HEK293 (cell line): Measurements from ENCODE around the gene TBC1D30.

Source experiments
- CTCF ChIA-PET: fragments of 350-600 bp; formaldehyde crosslinking; extraction: SDS; loops from one replicate; lab custom pipeline; 2021; ENCODE audit warnings: antibody characterized with exemption; lab: Yijun Ruan, JAX
- POLR2A ChIA-PET: fragments of 300-600 bp; formaldehyde crosslinking; extraction: SDS; loops from one replicate; lab custom pipeline; 2020; ENCODE audit warnings: antibody characterized with exemption, inconsistent platforms; lab: Yijun Ruan, JAX
- H3K27ac ChIP-seq: fragments of 200-500 bp; sonication (Bioruptor generic); 2 replicates; pipeline ENCODE4 v1.5.1; 2014; ENCODE audit warnings: low read depth, low read length, control low read depth, inconsistent platforms; ENCODE audit errors: extremely low read depth
- H3K36me3 ChIP-seq, 2 experiments: fragments of 200-500 bp in 1 of 2; sonication (Bioruptor generic) in 1 of 2; 1 replicate in 1 of 2; 2 replicates in 1 of 2; pipeline ENCODE4 v1.5.1; 2014 to 2017; ENCODE audit warnings: inconsistent platforms in 2 of 2, low read length in 2 of 2; ENCODE audit not compliant: control insufficient read depth in 2 of 2, insufficient read depth in 1 of 2
- H3K4me1 ChIP-seq: fragments of 200-500 bp; sonication (Bioruptor generic); 2 replicates; pipeline ENCODE4 v1.5.1; 2014; ENCODE audit warnings: mild to moderate bottlenecking, low read length, inconsistent platforms; ENCODE audit not compliant: control insufficient read depth, insufficient read depth
- H3K4me3 ChIP-seq: 2 replicates; pipeline ENCODE4 v1.5.1; 2011; ENCODE audit warnings: low read depth, mild to moderate bottlenecking, control low read depth, low read length, moderate library complexity
- H3K9me3 ChIP-seq: fragments of 200-500 bp; sonication (Bioruptor generic); 2 replicates; pipeline ENCODE4 v1.5.1; 2014; ENCODE audit warnings: low read depth, low read length, inconsistent platforms; ENCODE audit not compliant: control insufficient read depth, insufficient read depth
- ATF2 ChIP-seq: fragments of 450-650 bp; formaldehyde crosslinking; IDR thresholded peaks from 2 replicates; pipeline ENCODE4 v1.5.1; 2016; ENCODE audit warnings: missing biosample characterization, missing genetic modification characterization, low read depth
- HIC1 ChIP-seq: fragments of 450-650 bp; formaldehyde crosslinking; IDR thresholded peaks from 2 replicates; pipeline ENCODE4 v1.5.1; 2016; ENCODE audit warnings: missing biosample characterization, missing genetic modification characterization
- IKZF3 ChIP-seq: fragments of 450-650 bp; IDR thresholded peaks from 2 replicates; pipeline ENCODE4 v1.5.0; 2018; ENCODE audit warnings: missing biosample characterization, mild to moderate bottlenecking, missing genetic modification characterization, moderate library complexity
- REPIN1 ChIP-seq: fragments of 450-650 bp; formaldehyde crosslinking; IDR thresholded peaks from 2 replicates; pipeline ENCODE4 v1.5.1; 2017; ENCODE audit warnings: missing biosample characterization, missing genetic modification characterization, low read depth
- SALL2 ChIP-seq: fragments of 450-650 bp; formaldehyde crosslinking; IDR thresholded peaks from 2 replicates; pipeline ENCODE4 v1.5.0; 2017; ENCODE audit warnings: missing biosample characterization, mild to moderate bottlenecking, missing genetic modification characterization, borderline replicate concordance
- TRIM28 ChIP-seq: IDR thresholded peaks from 2 replicates; pipeline ENCODE4 v1.6.1; 2011; ENCODE audit warnings: low read length, control low read depth, borderline replicate concordance
- ZIC2 ChIP-seq: fragments of 450-650 bp; formaldehyde crosslinking; IDR thresholded peaks from 2 replicates; pipeline ENCODE4 v1.5.1; 2016; ENCODE audit warnings: missing biosample characterization, missing genetic modification characterization
- ZNF16 ChIP-seq: fragments of 450-650 bp; formaldehyde crosslinking; IDR thresholded peaks from 2 replicates; pipeline ENCODE4 v1.5.1; 2016; ENCODE audit warnings: low read depth, missing biosample characterization, missing genetic modification characterization
- ZNF211 ChIP-seq: fragments of 450-650 bp; formaldehyde crosslinking; IDR thresholded peaks from 2 replicates; pipeline ENCODE4 v1.5.1; 2016; ENCODE audit warnings: low read depth, missing biosample characterization, missing genetic modification characterization
- ZNF354C ChIP-seq: fragments of 450-650 bp; formaldehyde crosslinking; IDR thresholded peaks from 2 replicates; pipeline ENCODE4 v1.5.1; 2016; ENCODE audit warnings: missing biosample characterization, missing genetic modification characterization, low read depth, borderline replicate concordance
- ZNF433 ChIP-seq: fragments of 450-650 bp; formaldehyde crosslinking; IDR thresholded peaks from 2 replicates; pipeline ENCODE4 v1.5.1; 2016; ENCODE audit warnings: missing biosample characterization, missing genetic modification characterization, low read depth
- ZNF521 ChIP-seq: fragments of 450-650 bp; formaldehyde crosslinking; IDR thresholded peaks from 2 replicates; pipeline ENCODE4 v1.5.1; 2017; ENCODE audit warnings: missing biosample characterization, mild to moderate bottlenecking, missing genetic modification characterization
- ZNF600 ChIP-seq: fragments of 450-650 bp; formaldehyde crosslinking; IDR thresholded peaks from 2 replicates; pipeline ENCODE4 v1.5.1; 2016; ENCODE audit warnings: missing biosample characterization, missing genetic modification characterization
- ZNF704 ChIP-seq: fragments of 450-650 bp; formaldehyde crosslinking; IDR thresholded peaks from 2 replicates; pipeline ENCODE4 v1.5.1; 2016; ENCODE audit warnings: missing biosample characterization, missing genetic modification characterization
- ZNF837 ChIP-seq: fragments of 450-650 bp; formaldehyde crosslinking; IDR thresholded peaks from 2 replicates; pipeline ENCODE4 v1.5.1; 2016; ENCODE audit warnings: missing biosample characterization, missing genetic modification characterization
- ZNF843 ChIP-seq: fragments of 450-650 bp; formaldehyde crosslinking; IDR thresholded peaks from 2 replicates; pipeline ENCODE4 v1.5.1; 2016; ENCODE audit warnings: missing biosample characterization, missing genetic modification characterization
- ZSCAN30 ChIP-seq: fragments of 450-650 bp; IDR thresholded peaks from 2 replicates; pipeline ENCODE4 v1.5.1; 2018; ENCODE audit warnings: missing biosample characterization, mild to moderate bottlenecking, missing genetic modification characterization, moderate library complexity
- TF ChIP-seq, protein P1 (sequence below): fragments of 450-650 bp; formaldehyde crosslinking; IDR thresholded peaks from 2 replicates; pipeline ENCODE4 v1.5.1; 2016; ENCODE audit warnings: missing biosample characterization, missing genetic modification characterization

TBC1D30 gene

DNA sequence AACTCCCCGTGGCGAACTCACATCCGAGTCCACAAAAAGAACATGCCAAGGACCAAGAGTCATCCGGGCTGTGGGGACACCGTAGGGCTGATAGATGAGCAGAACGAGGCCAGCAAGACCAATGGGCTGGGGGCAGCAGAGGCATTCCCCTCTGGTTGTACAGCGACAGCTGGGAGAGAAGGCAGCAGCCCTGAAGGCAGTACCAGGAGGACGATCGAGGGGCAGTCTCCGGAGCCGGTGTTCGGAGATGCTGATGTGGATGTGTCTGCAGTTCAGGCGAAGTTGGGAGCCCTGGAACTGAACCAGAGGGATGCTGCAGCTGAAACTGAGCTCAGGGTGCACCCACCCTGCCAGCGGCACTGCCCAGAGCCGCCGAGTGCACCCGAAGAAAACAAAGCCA lies 50.7 kb downstream of the TBC1D30 start (continued):
- TF ChIP-seq ZNF354C (tag by site-specific recombination): no peak
- TF ChIP-seq REPIN1: no peak
- no peak for TF ChIP-seq ZNF211 (tag by site-specific recombination)
- no peak for TF ChIP-seq ZNF704 (tag by site-specific recombination)
- no peak for TF ChIP-seq ZNF600
- no peak for TF ChIP-seq ZNF16 (tag by site-specific recombination)
- TF ChIP-seq, protein P1, sequence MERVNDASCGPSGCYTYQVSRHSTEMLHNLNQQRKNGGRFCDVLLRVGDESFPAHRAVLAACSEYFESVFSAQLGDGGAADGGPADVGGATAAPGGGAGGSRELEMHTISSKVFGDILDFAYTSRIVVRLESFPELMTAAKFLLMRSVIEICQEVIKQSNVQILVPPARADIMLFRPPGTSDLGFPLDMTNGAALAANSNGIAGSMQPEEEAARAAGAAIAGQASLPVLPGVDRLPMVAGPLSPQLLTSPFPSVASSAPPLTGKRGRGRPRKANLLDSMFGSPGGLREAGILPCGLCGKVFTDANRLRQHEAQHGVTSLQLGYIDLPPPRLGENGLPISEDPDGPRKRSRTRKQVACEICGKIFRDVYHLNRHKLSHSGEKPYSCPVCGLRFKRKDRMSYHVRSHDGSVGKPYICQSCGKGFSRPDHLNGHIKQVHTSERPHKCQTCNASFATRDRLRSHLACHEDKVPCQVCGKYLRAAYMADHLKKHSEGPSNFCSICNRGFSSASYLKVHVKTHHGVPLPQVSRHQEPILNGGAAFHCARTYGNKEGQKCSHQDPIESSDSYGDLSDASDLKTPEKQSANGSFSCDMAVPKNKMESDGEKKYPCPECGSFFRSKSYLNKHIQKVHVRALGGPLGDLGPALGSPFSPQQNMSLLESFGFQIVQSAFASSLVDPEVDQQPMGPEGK (tag by site-specific recombination): no peak
- TF ChIP-seq ZSCAN30 (tag by site-specific recombination): no peak
- no peak for TF ChIP-seq ZNF837 (tag by site-specific recombination)

DNA sequence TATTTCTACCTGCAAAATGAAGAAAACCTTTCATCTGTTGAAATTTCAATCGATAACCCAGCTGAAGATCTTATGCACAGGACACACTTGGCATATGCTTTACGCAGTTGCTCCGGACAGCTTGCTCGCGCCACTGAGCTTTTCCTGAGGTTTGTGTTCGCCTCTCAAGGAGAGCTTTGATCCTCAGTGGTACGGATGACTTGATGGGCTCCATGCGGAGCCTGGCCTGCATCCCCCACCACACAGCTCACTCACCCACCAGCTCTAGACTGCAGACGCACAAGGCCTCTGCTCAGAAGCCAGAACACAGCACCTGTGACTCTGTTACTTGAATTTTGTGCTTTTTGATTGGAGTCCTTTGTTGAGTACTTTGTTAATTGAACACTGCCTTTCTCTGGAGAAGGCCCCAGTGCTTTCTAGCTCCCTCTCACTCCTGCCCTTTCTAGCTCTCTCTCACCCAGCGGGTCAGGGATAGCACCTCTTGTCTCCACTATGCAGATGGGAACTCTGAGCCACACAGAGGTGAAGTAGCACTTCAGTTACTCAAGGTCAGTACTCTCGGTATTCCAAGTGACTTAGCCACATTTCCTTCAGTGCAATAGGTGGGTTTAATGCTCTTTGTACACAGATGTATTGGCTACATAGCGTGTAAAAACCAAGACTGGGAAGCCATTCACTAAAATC lies 52.1 kb downstream of the TBC1D30 start:
- Histone ChIP-seq H3K27ac (no peak overlapping the region), H3K36me3 (no peaks in the 10 kb centered on the region), H3K9me3 (no peaks in the 10 kb centered on the region), H3K4me3 (no peak overlapping the region), H3K4me1 (no peaks in the 10 kb centered on the region)
- POLR2A ChIA-PET: no interaction called here
- TF ChIP-seq ZNF521 (tag by site-specific recombination): no peak
- no peak for TF ChIP-seq ZNF433 (tag by site-specific recombination)
- TF ChIP-seq ZIC2: no peak
- no peak for TF ChIP-seq SALL2 (tag by site-specific recombination)
- no peak for TF ChIP-seq ZNF16 (tag by site-specific recombination)
- no peak for TF ChIP-seq HIC1 (tag by site-specific recombination)
- no peak for TF ChIP-seq ATF2
- TF ChIP-seq TRIM28: no peak
- no peak for TF ChIP-seq ZNF354C (tag by site-specific recombination)
- no peak for TF ChIP-seq IKZF3 (tag by site-specific recombination)
- no peak for TF ChIP-seq ZNF843 (tag by site-specific recombination)
- CTCF ChIA-PET: interaction anchor here (0.6 to 2.0 kb wide), 5 partner anchors 15 to 1016 kb away, joined by 3 to 6 read pairs (median 4); no protein-coding TSS in a partner anchor
